HG02943 (cell line): ENCODE results near the gene DHX57.

Experiments used
- ATAC-seq: cut with Tn5 transposase; IDR thresholded peaks from one replicate; pipeline ENCODE4 v1.9.1; 2021; ENCODE audit warnings: mild to moderate bottlenecking, low read depth, moderate library complexity; ENCODE audit not compliant: unreplicated experiment

The DHX57 gene

GRCh38 chr2:38875576-38876367 lies at the start of gene DHX57, which contains the start of gene MORN2:
Gene DHX57 (minus strand): TSS chr2:38875934. CDS start chr2:38868405, 7,529 bp downstream.
Gene MORN2 (plus strand): TSS chr2:38875976.
- peak; percentile 100 for ATAC-seq

GRCh38 chr2:38922902-38923301 lies 47.2 kb upstream of the DHX57 start:
- ATAC-seq, result no peak

- ATAC-seq, result no peak
These were observed 46.7 kb upstream of the DHX57 start for GRCh38 chr2:38922389-38922788.

- ATAC-seq, result no peak
These were observed 36.9 kb upstream of the DHX57 start for GRCh38 chr2:38912619-38913018.

- ATAC-seq, result no peak
These were observed 35.5 kb upstream of the DHX57 start for GRCh38 chr2:38911191-38911590.

GRCh38 chr2:38909872-38910271 lies 34.1 kb upstream of the DHX57 start:
- ATAC-seq, result no peak

GRCh38 chr2:38907743-38908562 lies 32.2 kb upstream of the DHX57 start:
- ATAC-seq, result peak; percentile 73

- ATAC-seq, result no peak
These were observed 31.5 kb upstream of the DHX57 start for GRCh38 chr2:38907242-38907641.

- ATAC-seq, result no peak
These were observed 29.5 kb upstream of the DHX57 start for GRCh38 chr2:38905251-38905650.

- ATAC-seq, result no peak
These were observed 25.0 kb upstream of the DHX57 start for GRCh38 chr2:38900726-38901125.

GRCh38 chr2:38898256-38898655 lies 22.5 kb upstream of the DHX57 start:
- ATAC-seq, result no peak

- no peak for ATAC-seq
These were observed 17.1 kb upstream of the DHX57 start for GRCh38 chr2:38892819-38893218.

GRCh38 chr2:38889575-38889974 lies 13.8 kb upstream of the DHX57 start, which contains the start of gene ARHGEF33:
Gene ARHGEF33 (plus strand): TSS chr2:38889875. CDS start chr2:38919448, 29,573 bp downstream.
- ATAC-seq, result no peak

GRCh38 chr2:38889045-38889444 lies 13.3 kb upstream of the DHX57 start:
- no peak for ATAC-seq

- ATAC-seq, result no peak
These were observed 12.3 kb upstream of the DHX57 start for GRCh38 chr2:38887902-38888554.

- no peak for ATAC-seq
These were observed 11.6 kb upstream of the DHX57 start for GRCh38 chr2:38887347-38887746.

- no peak for ATAC-seq
These were observed 10.3 kb upstream of the DHX57 start for GRCh38 chr2:38886063-38886462.

- ATAC-seq, result no peak
These were observed 673 bp upstream of the DHX57 start for GRCh38 chr2:38876407-38876806.

- peak; percentile 6 for ATAC-seq
These were observed 533 bp downstream of the DHX57 start for GRCh38 chr2:38875227-38875575.

GRCh38 chr2:38873763-38874162 lies 2.0 kb downstream of the DHX57 start:
- ATAC-seq, result no peak

- ATAC-seq, result no peak
These were observed 4.3 kb downstream of the DHX57 start for GRCh38 chr2:38871432-38871831.
